ENCODE data around the gene GPR146.

DNA sequence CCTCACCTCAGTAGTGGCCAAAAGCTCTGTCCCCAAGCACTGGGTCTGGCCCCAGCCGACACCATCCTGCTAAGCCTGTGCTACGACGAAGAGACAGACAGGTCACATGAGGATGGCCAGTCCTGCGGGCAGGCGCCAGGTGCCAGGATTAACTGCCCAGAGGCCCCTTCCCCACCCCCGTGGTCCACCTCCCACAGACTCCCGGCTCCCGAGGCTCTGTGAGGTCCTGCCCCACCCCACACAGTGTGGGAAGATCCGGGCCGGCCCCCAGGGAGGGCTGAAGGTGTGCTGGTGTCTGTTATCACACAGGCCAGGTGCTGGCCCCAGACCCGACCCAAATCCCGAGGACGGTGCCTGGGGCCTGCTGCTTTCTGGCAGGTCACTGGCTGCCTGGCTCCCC is 34.1 kb upstream of the GPR146 start:
- TF ChIP-seq, protein P1, sequence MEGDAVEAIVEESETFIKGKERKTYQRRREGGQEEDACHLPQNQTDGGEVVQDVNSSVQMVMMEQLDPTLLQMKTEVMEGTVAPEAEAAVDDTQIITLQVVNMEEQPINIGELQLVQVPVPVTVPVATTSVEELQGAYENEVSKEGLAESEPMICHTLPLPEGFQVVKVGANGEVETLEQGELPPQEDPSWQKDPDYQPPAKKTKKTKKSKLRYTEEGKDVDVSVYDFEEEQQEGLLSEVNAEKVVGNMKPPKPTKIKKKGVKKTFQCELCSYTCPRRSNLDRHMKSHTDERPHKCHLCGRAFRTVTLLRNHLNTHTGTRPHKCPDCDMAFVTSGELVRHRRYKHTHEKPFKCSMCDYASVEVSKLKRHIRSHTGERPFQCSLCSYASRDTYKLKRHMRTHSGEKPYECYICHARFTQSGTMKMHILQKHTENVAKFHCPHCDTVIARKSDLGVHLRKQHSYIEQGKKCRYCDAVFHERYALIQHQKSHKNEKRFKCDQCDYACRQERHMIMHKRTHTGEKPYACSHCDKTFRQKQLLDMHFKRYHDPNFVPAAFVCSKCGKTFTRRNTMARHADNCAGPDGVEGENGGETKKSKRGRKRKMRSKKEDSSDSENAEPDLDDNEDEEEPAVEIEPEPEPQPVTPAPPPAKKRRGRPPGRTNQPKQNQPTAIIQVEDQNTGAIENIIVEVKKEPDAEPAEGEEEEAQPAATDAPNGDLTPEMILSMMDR (IDR thresholded peaks at IDR 0.05): no peak
- no peak for TF ChIP-seq POLR2A (IDR thresholded peaks at IDR 0.05)

Data from transverse colon (tissue), 3 donors.